Transverse colon (tissue), 4 donors: ENCODE data around the gene LENG8.
A peak's percentile ranks its signal among the peaks of the same experiment; 100 is the strongest.

Experiments
- EP300 ChIP-seq: sonication (generic); formaldehyde crosslinking; IDR thresholded peaks from one replicate; pipeline ENCODE4 v1.6.1; 2017; ENCODE audit warnings: antibody characterized with exemption, low read depth
- POLR2A ChIP-seq: fragments of 450-650 bp; IDR thresholded peaks from one replicate; pipeline ENCODE4 v1.6.1; 2016; ENCODE audit warnings: antibody characterized with exemption, mild to moderate bottlenecking, moderate library complexity
- POLR2AphosphoS5 ChIP-seq, 3 donors: sonication (generic); formaldehyde crosslinking; IDR thresholded peaks; one replicate each; pipeline ENCODE4 v1.6.1; 2016; ENCODE audit warnings: antibody characterized with exemption in 3 of 3
- TF ChIP-seq, protein P1 (sequence below), 5 experiments: fragments of 200-600 bp in 3 of 5; fragments of 450-650 bp in 2 of 5; sonication (generic) in 3 of 5; IDR thresholded peaks; 1 replicate in 2 of 5; 2 replicates in 3 of 5; pipeline ENCODE4 v1.5.1; 2016 to 2017; ENCODE audit warnings: antibody characterized with exemption in 5 of 5, inconsistent platforms in 3 of 5, mild to moderate bottlenecking in 2 of 5, moderate library complexity in 1 of 5

DNA sequence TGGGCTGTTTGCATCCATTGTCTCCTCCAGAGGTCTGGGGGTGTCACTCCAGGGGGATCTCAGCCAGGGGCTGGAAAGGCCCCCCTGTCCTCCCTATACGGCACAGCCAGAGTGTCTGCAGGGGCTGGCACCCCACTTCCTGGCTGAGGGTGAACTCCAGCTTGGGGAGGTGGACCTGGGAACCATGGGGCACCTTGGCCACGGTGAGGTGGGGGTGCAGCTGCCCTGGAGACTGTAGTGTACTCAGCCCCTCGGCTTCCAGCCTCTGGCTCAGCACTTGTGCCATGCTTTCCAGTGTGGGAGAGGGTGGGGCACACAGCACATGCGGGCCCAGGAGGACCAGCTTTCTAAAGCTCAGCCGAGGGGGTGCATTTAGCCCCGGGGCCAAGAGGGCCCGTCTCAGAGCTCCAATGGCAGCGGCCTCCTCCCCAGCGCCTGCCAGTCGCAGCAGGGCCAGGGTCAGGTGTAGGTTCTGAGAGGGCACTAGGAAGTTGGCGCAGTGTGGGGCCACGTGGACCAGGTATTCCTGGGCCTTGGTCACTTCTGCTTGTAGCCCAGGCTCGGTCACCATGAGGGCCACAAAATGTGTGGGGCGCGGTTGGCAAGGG is 13.2 kb downstream of the LENG8 start:
- TF ChIP-seq POLR2A (no peak), EP300 (no peak), POLR2AphosphoS5 (IDR thresholded peaks at IDR 0.05) (peak in 2 of 3 donors; percentile 30 to 44)
- TF ChIP-seq, protein P1, sequence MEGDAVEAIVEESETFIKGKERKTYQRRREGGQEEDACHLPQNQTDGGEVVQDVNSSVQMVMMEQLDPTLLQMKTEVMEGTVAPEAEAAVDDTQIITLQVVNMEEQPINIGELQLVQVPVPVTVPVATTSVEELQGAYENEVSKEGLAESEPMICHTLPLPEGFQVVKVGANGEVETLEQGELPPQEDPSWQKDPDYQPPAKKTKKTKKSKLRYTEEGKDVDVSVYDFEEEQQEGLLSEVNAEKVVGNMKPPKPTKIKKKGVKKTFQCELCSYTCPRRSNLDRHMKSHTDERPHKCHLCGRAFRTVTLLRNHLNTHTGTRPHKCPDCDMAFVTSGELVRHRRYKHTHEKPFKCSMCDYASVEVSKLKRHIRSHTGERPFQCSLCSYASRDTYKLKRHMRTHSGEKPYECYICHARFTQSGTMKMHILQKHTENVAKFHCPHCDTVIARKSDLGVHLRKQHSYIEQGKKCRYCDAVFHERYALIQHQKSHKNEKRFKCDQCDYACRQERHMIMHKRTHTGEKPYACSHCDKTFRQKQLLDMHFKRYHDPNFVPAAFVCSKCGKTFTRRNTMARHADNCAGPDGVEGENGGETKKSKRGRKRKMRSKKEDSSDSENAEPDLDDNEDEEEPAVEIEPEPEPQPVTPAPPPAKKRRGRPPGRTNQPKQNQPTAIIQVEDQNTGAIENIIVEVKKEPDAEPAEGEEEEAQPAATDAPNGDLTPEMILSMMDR (IDR thresholded peaks at IDR 0.05), result no peak
